Brain microvascular endothelial cell (primary cell): Measurements from ENCODE around the gene OR51E2.

Source experiments
- DNase-seq: peaks from one replicate; pipeline ENCODE4 v3.0.0-alpha.2; 2020
- H3K27ac ChIP-seq: fragments of 250-450 bp; sonication (Bioruptor Pico); 2 replicates; pipeline ENCODE4 v1.5.1; 2020; ENCODE audit warnings: mild to moderate bottlenecking, moderate library complexity
- H3K27me3 ChIP-seq: fragments of 250-450 bp; sonication (Bioruptor Pico); replicated peaks from 2 replicates; pipeline ENCODE4 v1.5.1; 2020; ENCODE audit warnings: mild to moderate bottlenecking
- H3K36me3 ChIP-seq: fragments of 250-450 bp; sonication (Bioruptor Pico); replicated peaks from 2 replicates; pipeline ENCODE4 v1.5.1; 2020; ENCODE audit warnings: mild to moderate bottlenecking
- H3K4me3 ChIP-seq: 2 replicates; pipeline ENCODE4 v1.5.1; 2011; ENCODE audit warnings: low read depth, mild to moderate bottlenecking, control low read depth, low read length, moderate library complexity
- in situ Hi-C: cut with HindIII; loops from 2 replicates; pipeline ENCODE4 v1.10.0; 2017; ENCODE audit warnings: low sequenced_read_pairs, low pct_ligation_motif_present
- TF ChIP-seq, protein P1 (sequence below): IDR thresholded peaks from 2 replicates; pipeline ENCODE4 v1.5.1; 2011; ENCODE audit warnings: low read depth, mild to moderate bottlenecking, moderate library complexity, low read length, control low read depth, inconsistent platforms; ENCODE audit errors: missing control alignments

OR51E2 gene

DNA sequence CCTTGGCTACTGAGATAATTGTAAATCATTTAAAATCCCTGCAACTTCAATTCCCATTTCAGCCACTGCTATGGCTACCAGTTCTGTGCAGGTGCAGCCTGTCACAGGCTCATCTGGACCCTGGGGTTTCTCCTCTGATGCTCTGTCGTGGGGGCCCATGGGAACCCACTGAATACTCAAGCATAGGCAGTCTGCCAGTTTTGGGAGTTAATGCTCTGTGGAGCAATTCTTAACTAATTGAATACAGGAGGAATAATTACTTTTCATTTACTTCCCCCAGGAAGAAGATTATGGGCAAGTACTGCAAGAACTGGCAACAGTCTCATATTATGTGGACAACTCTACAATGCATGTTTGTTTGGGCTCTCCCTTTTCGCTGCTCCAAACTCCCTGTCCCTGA lies 25.9 kb downstream of the OR51E2 start:
- in situ Hi-C loops: no loop called here
- Histone ChIP-seq H3K27me3 (no peaks in the 10 kb centered on the region), H3K27ac (no peak overlapping the region), H3K36me3 (no peaks in the 10 kb centered on the region), H3K4me3 (no peak overlapping the region)
- DNase-seq: no peak
- TF ChIP-seq, protein P1, sequence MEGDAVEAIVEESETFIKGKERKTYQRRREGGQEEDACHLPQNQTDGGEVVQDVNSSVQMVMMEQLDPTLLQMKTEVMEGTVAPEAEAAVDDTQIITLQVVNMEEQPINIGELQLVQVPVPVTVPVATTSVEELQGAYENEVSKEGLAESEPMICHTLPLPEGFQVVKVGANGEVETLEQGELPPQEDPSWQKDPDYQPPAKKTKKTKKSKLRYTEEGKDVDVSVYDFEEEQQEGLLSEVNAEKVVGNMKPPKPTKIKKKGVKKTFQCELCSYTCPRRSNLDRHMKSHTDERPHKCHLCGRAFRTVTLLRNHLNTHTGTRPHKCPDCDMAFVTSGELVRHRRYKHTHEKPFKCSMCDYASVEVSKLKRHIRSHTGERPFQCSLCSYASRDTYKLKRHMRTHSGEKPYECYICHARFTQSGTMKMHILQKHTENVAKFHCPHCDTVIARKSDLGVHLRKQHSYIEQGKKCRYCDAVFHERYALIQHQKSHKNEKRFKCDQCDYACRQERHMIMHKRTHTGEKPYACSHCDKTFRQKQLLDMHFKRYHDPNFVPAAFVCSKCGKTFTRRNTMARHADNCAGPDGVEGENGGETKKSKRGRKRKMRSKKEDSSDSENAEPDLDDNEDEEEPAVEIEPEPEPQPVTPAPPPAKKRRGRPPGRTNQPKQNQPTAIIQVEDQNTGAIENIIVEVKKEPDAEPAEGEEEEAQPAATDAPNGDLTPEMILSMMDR: no peak

DNA sequence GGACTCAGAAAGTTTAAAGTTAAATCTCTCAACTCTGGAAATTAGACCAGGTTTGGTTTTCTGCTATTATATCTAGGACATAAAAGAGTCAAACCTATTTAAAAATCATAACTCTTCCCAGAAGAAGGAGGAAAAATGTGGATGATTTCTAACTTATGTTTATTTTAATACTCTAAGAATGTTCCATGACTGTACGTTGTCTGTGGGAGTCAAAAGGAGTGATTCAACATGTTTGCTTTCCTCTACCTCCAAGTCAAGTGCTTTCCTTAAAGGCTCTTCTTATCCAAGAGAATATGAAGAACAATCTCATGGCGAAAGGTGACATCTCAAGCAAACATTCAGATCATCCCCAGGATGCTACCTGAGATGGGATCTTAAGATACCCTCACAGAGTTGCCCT lies 32.2 kb downstream of the OR51E2 start:
- H3K36me3 ChIP-seq: no peaks in the 10 kb centered on the region
- H3K4me3 ChIP-seq: no peak overlapping the region
- H3K27ac ChIP-seq: peak overlapping the region; percentile 35
- TF ChIP-seq, protein P1: no peak
- peak; percentile 32 for DNase-seq
- in situ Hi-C loops: no loop called here
- H3K27me3 ChIP-seq: no peaks in the 10 kb centered on the region

DNA sequence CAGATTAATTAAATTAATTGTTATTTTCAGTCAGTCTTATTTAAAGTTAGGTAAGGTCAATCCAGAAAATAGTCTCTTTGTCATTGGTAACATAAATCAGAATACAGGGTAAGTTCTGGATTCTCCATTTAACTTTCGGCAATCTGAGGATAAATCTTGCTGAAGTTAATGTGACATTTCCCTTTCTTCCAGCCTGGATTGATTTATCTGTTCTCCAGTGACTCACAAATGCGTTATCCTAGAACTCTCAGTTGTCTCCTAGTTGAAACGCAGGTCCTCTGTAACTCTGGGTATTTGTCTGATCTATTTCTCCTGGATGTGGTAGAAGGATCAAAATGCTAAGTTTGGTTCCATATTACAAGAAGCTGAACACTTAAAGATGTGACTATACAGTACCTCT lies 32.9 kb downstream of the OR51E2 start:
- H3K4me3 ChIP-seq: no peak overlapping the region
- peak overlapping the region; percentile 35 for H3K27ac ChIP-seq
- H3K36me3 ChIP-seq: no peaks in the 10 kb centered on the region
- no peak for DNase-seq
- TF ChIP-seq, protein P1: no peak
- H3K27me3 ChIP-seq: no peaks in the 10 kb centered on the region
- in situ Hi-C loops: no loop called here

DNA sequence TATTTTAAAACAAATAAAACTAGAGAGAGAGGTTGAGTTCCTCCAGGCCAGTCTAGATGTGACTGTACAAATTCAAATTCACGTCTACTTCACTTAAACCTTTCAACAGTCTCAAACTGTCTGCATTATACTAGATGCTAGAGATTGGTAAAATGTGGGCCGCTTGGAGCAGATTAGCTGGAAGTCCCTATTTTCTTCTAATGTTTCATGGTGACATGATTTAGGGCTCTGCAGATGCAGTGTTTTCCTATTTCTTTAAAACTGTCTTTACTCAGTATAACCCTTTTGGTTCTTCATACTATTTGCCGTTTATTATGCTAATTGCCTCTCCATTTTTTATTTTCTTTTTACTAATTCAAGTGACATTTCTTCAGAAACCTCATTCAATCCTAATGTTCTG lies 33.5 kb downstream of the OR51E2 start:
- in situ Hi-C loops: no loop called here
- Histone ChIP-seq H3K36me3 (no peaks in the 10 kb centered on the region), H3K27me3 (no peaks in the 10 kb centered on the region), H3K27ac (no peak overlapping the region), H3K4me3 (no peak overlapping the region)
- TF ChIP-seq, protein P1: no peak
- DNase-seq: no peak

DNA sequence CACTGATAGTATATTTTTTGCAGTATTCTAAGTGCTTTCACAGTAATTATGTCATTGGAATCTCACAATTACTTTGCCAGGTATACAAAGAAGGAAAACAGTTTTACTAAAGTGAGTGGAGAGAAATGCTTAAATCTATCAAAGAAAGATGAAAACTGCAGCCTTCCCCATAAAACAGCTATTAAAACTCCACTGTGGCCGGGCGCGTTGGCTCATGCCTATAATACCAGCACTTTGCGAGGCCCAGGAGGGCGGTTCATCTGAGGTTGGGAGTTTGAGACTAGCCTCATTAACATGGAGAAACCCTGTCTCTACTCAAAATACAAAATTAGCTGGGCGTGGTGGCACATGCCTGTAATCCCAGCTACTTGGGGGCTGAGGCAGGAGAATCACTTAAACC lies 34.8 kb downstream of the OR51E2 start:
- no peak for DNase-seq

More for the DNA sequence above, 34.8 kb downstream of the OR51E2 start:
- in situ Hi-C loops: no loop called here
- TF ChIP-seq, protein P1: no peak
- H3K27ac ChIP-seq: no peak overlapping the region
- no peaks in the 10 kb centered on the region for H3K27me3 ChIP-seq
- H3K36me3 ChIP-seq: no peaks in the 10 kb centered on the region
- H3K4me3 ChIP-seq: no peak overlapping the region
